HG03520 (cell line): Measurements from ENCODE around the gene CDC42BPA.
"Not testable (repeated sequence)": the region's sequence is repeated elsewhere in the genome, so short reads cannot be mapped to it uniquely, and the experiment has no call there.

Source experiments
- ATAC-seq: cut with Tn5 transposase; IDR thresholded peaks from one replicate; pipeline ENCODE4 v1.9.1; 2021; ENCODE audit warnings: mild to moderate bottlenecking, moderate library complexity; ENCODE audit not compliant: unreplicated experiment

The CDC42BPA gene

GRCh38 chr1:227003165-227003564 lies 315.1 kb downstream of the CDC42BPA start:
- ATAC-seq, result no peak

- no peak for ATAC-seq
Measured at GRCh38 chr1:227002531-227003049, 315.7 kb downstream of the CDC42BPA start.

GRCh38 chr1:226999579-226999978 lies 318.7 kb downstream of the CDC42BPA start:
- ATAC-seq, result not testable (repeated sequence)

GRCh38 chr1:226995365-226996332 lies 322.6 kb downstream of the CDC42BPA start:
- ATAC-seq, result peak; percentile 94

- peak; percentile 8 for ATAC-seq
Measured at GRCh38 chr1:226994586-226995364, 323.5 kb downstream of the CDC42BPA start.

- no peak for ATAC-seq
Measured at GRCh38 chr1:226993814-226994585, 324.3 kb downstream of the CDC42BPA start.

- ATAC-seq, result no peak
Measured at GRCh38 chr1:226991920-226992319, 326.4 kb downstream of the CDC42BPA start.

- ATAC-seq, result peak; percentile 80
Measured at GRCh38 chr1:226990133-226990716, 328.1 kb downstream of the CDC42BPA start.

GRCh38 chr1:226989085-226989920 lies 329.0 kb downstream of the CDC42BPA start:
- no peak for ATAC-seq

- no peak for ATAC-seq
Measured at GRCh38 chr1:226988334-226988666, 330.0 kb downstream of the CDC42BPA start.

GRCh38 chr1:226987623-226988333 lies 330.5 kb downstream of the CDC42BPA start:
- no peak for ATAC-seq

- ATAC-seq, result no peak
Measured at GRCh38 chr1:226987179-226987536, 331.1 kb downstream of the CDC42BPA start.

GRCh38 chr1:226986496-226987178 lies 331.7 kb downstream of the CDC42BPA start:
- ATAC-seq, result no peak

- ATAC-seq, result no peak
Measured at GRCh38 chr1:226985839-226986463, 332.3 kb downstream of the CDC42BPA start.

GRCh38 chr1:226985239-226985838 lies 333.0 kb downstream of the CDC42BPA start:
- no peak for ATAC-seq

GRCh38 chr1:226984521-226985238 lies 333.6 kb downstream of the CDC42BPA start:
- ATAC-seq, result no peak

GRCh38 chr1:226983992-226984364 lies 334.3 kb downstream of the CDC42BPA start:
- no peak for ATAC-seq
